ENCODE measurements around the gene PXT1.
"Not testable (repeated sequence)": the region's sequence is repeated elsewhere in the genome, so short reads cannot be mapped to it uniquely, and the experiment has no call there.

PXT1 gene

GRCh38 chr6:36419310-36419709, 23.3 kb downstream of the PXT1 start:
- Histone ChIP-seq H3K27ac (ENCODE audit: low read depth, low read length) (no peak overlapping the region), H3K9me3 (ENCODE audit: low read length) (no peaks in the 10 kb centered on the region), H3K4me1 (ENCODE audit: insufficient read depth, low read length) (peaks cover 9% of the 10 kb centered on the region), H3K27me3 (ENCODE audit: control insufficient read depth in 1 of 2, insufficient read depth in 2 of 2, low read length in 2 of 2) (no peaks in the 10 kb centered on the region), H3K9ac (ENCODE audit: low read length) (no peak overlapping the region), H3K4me3 (ENCODE audit: low read depth in 1 of 2, low read length in 2 of 2) (no peak overlapping the region), H3K36me3 (ENCODE audit: insufficient read depth, low read length) (no peaks in the 10 kb centered on the region)

- H3K27me3 ChIP-seq (ENCODE audit: control insufficient read depth in 1 of 2, insufficient read depth in 2 of 2, low read length in 2 of 2), result no peaks in the 10 kb centered on the region
Measured at GRCh38 chr6:36418558-36418957, 24.1 kb downstream of the PXT1 start.

GRCh38 chr6:36414481-36414880, 28.2 kb downstream of the PXT1 start:
- Histone ChIP-seq H3K27me3 (ENCODE audit: control insufficient read depth in 1 of 2, insufficient read depth in 2 of 2, low read length in 2 of 2) (no peaks in the 10 kb centered on the region), H3K9me3 (ENCODE audit: low read length) (no peaks in the 10 kb centered on the region), H3K4me1 (ENCODE audit: insufficient read depth, low read length) (no peaks in the 10 kb centered on the region), H3K36me3 (ENCODE audit: insufficient read depth, low read length) (no peaks in the 10 kb centered on the region), H3K27ac (ENCODE audit: low read depth, low read length) (no peak overlapping the region), H3K4me3 (ENCODE audit: low read depth in 1 of 2, low read length in 2 of 2) (no peak overlapping the region), H3K9ac (ENCODE audit: low read length) (no peak overlapping the region)

More at GRCh38 chr6:36418558-36418957, 24.1 kb downstream of the PXT1 start:
- H3K9ac ChIP-seq (ENCODE audit: low read length), result no peak overlapping the region
- H3K27ac ChIP-seq (ENCODE audit: low read depth, low read length), result no peak overlapping the region
- H3K9me3 ChIP-seq (ENCODE audit: low read length), result no peaks in the 10 kb centered on the region
- no peaks in the 10 kb centered on the region for H3K36me3 ChIP-seq (ENCODE audit: insufficient read depth, low read length)
- H3K4me1 ChIP-seq (ENCODE audit: insufficient read depth, low read length), result peaks cover 9% of the 10 kb centered on the region
- no peak overlapping the region for H3K4me3 ChIP-seq (ENCODE audit: low read depth in 1 of 2, low read length in 2 of 2)

- H3K4me1 ChIP-seq (ENCODE audit: insufficient read depth, low read length), result no peaks in the 10 kb centered on the region
- no peak overlapping the region for H3K27ac ChIP-seq (ENCODE audit: low read depth, low read length)
- H3K27me3 ChIP-seq (ENCODE audit: control insufficient read depth in 1 of 2, insufficient read depth in 2 of 2, low read length in 2 of 2), result no peaks in the 10 kb centered on the region
- no peak overlapping the region for H3K9ac ChIP-seq (ENCODE audit: low read length)
- H3K4me3 ChIP-seq (ENCODE audit: low read depth in 1 of 2, low read length in 2 of 2), result no peak overlapping the region
- H3K36me3 ChIP-seq (ENCODE audit: insufficient read depth, low read length), result no peaks in the 10 kb centered on the region
- H3K9me3 ChIP-seq (ENCODE audit: low read length), result no peaks in the 10 kb centered on the region
Measured at GRCh38 chr6:36413489-36414480, 28.9 kb downstream of the PXT1 start.

- H3K9ac ChIP-seq (ENCODE audit: low read length); H3K4me1 ChIP-seq (ENCODE audit: insufficient read depth, low read length); H3K27ac ChIP-seq (ENCODE audit: low read depth, low read length); H3K36me3 ChIP-seq (ENCODE audit: insufficient read depth, low read length); H3K27me3 ChIP-seq (ENCODE audit: control insufficient read depth in 1 of 2, insufficient read depth in 2 of 2, low read length in 2 of 2); H3K9me3 ChIP-seq (ENCODE audit: low read length); H3K4me3 ChIP-seq (ENCODE audit: low read depth in 1 of 2, low read length in 2 of 2): not testable (repeated sequence)
Measured at GRCh38 chr6:36409718-36410117, 32.9 kb downstream of the PXT1 start.

GRCh38 chr6:36404164-36404563, 38.5 kb downstream of the PXT1 start:
- Histone ChIP-seq H3K9me3 (ENCODE audit: low read length) (no peaks in the 10 kb centered on the region), H3K27ac (ENCODE audit: low read depth, low read length) (no peak overlapping the region), H3K9ac (ENCODE audit: low read length) (no peak overlapping the region), H3K4me3 (ENCODE audit: low read depth in 1 of 2, low read length in 2 of 2) (no peak overlapping the region), H3K27me3 (ENCODE audit: control insufficient read depth in 1 of 2, insufficient read depth in 2 of 2, low read length in 2 of 2) (no peaks in the 10 kb centered on the region), H3K36me3 (ENCODE audit: insufficient read depth, low read length) (no peaks in the 10 kb centered on the region), H3K4me1 (ENCODE audit: insufficient read depth, low read length) (no peaks in the 10 kb centered on the region)

- H3K4me3 ChIP-seq (ENCODE audit: low read depth in 1 of 2, low read length in 2 of 2), result no peak overlapping the region
- H3K36me3 ChIP-seq (ENCODE audit: insufficient read depth, low read length), result no peaks in the 10 kb centered on the region
Measured at GRCh38 chr6:36402481-36402880, 40.2 kb downstream of the PXT1 start.

GRCh38 chr6:36399970-36400369, 42.7 kb downstream of the PXT1 start:
- no peaks in the 10 kb centered on the region for H3K36me3 ChIP-seq (ENCODE audit: insufficient read depth, low read length)
- H3K9ac ChIP-seq (ENCODE audit: low read length), result no peak overlapping the region
- H3K4me3 ChIP-seq (ENCODE audit: low read depth in 1 of 2, low read length in 2 of 2), result no peak overlapping the region
- no peaks in the 10 kb centered on the region for H3K4me1 ChIP-seq (ENCODE audit: insufficient read depth, low read length)
- H3K9me3 ChIP-seq (ENCODE audit: low read length), result no peaks in the 10 kb centered on the region
- H3K27me3 ChIP-seq (ENCODE audit: control insufficient read depth in 1 of 2, insufficient read depth in 2 of 2, low read length in 2 of 2), result no peaks in the 10 kb centered on the region
- H3K27ac ChIP-seq (ENCODE audit: low read depth, low read length), result no peak overlapping the region

More at GRCh38 chr6:36402481-36402880, 40.2 kb downstream of the PXT1 start:
- Histone ChIP-seq H3K9me3 (ENCODE audit: low read length) (no peaks in the 10 kb centered on the region), H3K4me1 (ENCODE audit: insufficient read depth, low read length) (no peaks in the 10 kb centered on the region), H3K27me3 (ENCODE audit: control insufficient read depth in 1 of 2, insufficient read depth in 2 of 2, low read length in 2 of 2) (no peaks in the 10 kb centered on the region), H3K27ac (ENCODE audit: low read depth, low read length) (no peak overlapping the region), H3K9ac (ENCODE audit: low read length) (no peak overlapping the region)

- H3K27me3 ChIP-seq (ENCODE audit: control insufficient read depth in 1 of 2, insufficient read depth in 2 of 2, low read length in 2 of 2), result no peaks in the 10 kb centered on the region
- no peaks in the 10 kb centered on the region for H3K9me3 ChIP-seq (ENCODE audit: low read length)
- H3K4me3 ChIP-seq (ENCODE audit: low read depth in 1 of 2, low read length in 2 of 2), result no peak overlapping the region
- no peak overlapping the region for H3K9ac ChIP-seq (ENCODE audit: low read length)
- H3K4me1 ChIP-seq (ENCODE audit: insufficient read depth, low read length), result no peaks in the 10 kb centered on the region
- no peaks in the 10 kb centered on the region for H3K36me3 ChIP-seq (ENCODE audit: insufficient read depth, low read length)
- H3K27ac ChIP-seq (ENCODE audit: low read depth, low read length), result no peak overlapping the region
Measured at GRCh38 chr6:36392621-36393020, 50.0 kb downstream of the PXT1 start.

- Histone ChIP-seq H3K36me3 (ENCODE audit: insufficient read depth, low read length) (no peaks in the 10 kb centered on the region), H3K4me1 (ENCODE audit: insufficient read depth, low read length) (peaks cover 7% of the 10 kb centered on the region), H3K27ac (ENCODE audit: low read depth, low read length) (no peak overlapping the region), H3K9ac (ENCODE audit: low read length) (no peak overlapping the region), H3K4me3 (ENCODE audit: low read depth in 1 of 2, low read length in 2 of 2) (no peak overlapping the region), H3K27me3 (ENCODE audit: control insufficient read depth in 1 of 2, insufficient read depth in 2 of 2, low read length in 2 of 2) (no peaks in the 10 kb centered on the region), H3K9me3 (ENCODE audit: low read length) (no peaks in the 10 kb centered on the region)
Measured at GRCh38 chr6:36389353-36389752, 53.3 kb downstream of the PXT1 start.

- Histone ChIP-seq H3K9ac (ENCODE audit: low read length) (peak within 1 kb of the TSS; percentile 62), H3K27ac (ENCODE audit: low read depth, low read length) (peak within 1 kb of the TSS; percentile 21), H3K4me3 (ENCODE audit: low read depth in 1 of 2, low read length in 2 of 2) (peak within 1 kb of the TSS; percentile 86 to 87)
Measured at GRCh38 chr6:36387440-36388303, 55.0 kb downstream of the PXT1 start, which contains the start of gene ETV7. ETV7 (minus strand) TSS chr6:36387669; CDS start chr6:36387541, 128 bp downstream.

More at GRCh38 chr6:36387440-36388303, 55.0 kb downstream of the PXT1 start, which contains the start of gene ETV7:
- Histone ChIP-seq H3K9me3 (ENCODE audit: low read length) (no peaks in the 10 kb centered on the region), H3K36me3 (ENCODE audit: insufficient read depth, low read length) (no peaks in the 10 kb centered on the region), H3K4me1 (ENCODE audit: insufficient read depth, low read length) (peaks cover 7% of the 10 kb centered on the region), H3K27me3 (ENCODE audit: control insufficient read depth in 1 of 2, insufficient read depth in 2 of 2, low read length in 2 of 2) (no peaks in the 10 kb centered on the region)

All from muscle layer of colon (tissue), 2 donors.